ENCODE results near the gene AGPAT3. TPM values are rescaled to one million over a fixed set of nuclear protein-coding genes. Genes with fewer than 3 reads are reported as not detected.

Gene AGPAT3
- total and polyA plus RNA-seq, 3 donors from 2014 or later, result 64.5 to 77.5 (median 69.8) TPM

DNA sequence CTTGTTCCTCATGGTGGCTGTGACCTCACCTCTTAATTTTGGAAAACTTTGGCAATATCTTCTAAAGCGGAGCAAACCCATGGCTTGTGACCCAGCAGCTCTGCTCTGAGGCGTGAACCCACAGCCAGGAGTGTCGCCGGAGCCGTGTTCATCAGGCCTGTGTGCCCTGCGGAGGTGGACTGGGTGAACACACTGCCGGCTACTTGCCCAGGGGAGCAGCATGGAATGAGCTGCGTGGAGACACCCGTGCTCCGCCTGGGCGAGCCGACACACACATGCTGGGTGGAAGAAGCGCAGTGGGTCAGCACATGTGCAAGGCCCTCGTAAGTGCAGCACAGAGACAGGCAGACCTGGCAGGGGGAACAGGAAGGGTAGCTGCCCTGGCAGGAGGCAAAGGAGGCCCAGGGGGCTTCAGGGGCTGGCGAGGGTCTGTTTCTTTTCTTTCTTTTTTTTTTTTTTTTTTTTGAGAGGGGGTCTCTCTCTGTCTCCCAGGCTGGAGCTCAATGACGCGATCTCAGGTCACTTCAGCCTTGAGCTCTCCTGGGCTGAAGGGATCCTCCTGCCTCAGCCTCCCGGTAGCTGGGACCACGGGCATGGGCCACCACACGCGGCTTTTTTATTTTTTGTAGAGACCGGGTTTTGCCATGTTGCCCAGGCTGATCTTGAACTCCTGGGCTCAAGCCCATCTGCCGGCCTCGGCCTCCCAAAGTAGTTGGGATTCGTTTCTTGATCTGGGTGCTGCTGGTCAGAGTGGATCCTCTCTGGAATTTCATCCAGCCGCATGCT lies 41.8 kb downstream of the AGPAT3 start:
- TF ChIP-seq, protein P1, sequence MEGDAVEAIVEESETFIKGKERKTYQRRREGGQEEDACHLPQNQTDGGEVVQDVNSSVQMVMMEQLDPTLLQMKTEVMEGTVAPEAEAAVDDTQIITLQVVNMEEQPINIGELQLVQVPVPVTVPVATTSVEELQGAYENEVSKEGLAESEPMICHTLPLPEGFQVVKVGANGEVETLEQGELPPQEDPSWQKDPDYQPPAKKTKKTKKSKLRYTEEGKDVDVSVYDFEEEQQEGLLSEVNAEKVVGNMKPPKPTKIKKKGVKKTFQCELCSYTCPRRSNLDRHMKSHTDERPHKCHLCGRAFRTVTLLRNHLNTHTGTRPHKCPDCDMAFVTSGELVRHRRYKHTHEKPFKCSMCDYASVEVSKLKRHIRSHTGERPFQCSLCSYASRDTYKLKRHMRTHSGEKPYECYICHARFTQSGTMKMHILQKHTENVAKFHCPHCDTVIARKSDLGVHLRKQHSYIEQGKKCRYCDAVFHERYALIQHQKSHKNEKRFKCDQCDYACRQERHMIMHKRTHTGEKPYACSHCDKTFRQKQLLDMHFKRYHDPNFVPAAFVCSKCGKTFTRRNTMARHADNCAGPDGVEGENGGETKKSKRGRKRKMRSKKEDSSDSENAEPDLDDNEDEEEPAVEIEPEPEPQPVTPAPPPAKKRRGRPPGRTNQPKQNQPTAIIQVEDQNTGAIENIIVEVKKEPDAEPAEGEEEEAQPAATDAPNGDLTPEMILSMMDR (IDR thresholded peaks at IDR 0.05), result no peak
- TF ChIP-seq POLR2A (IDR thresholded peaks at IDR 0.05), result no peak
- H3K9me3 ChIP-seq, result no peaks in the 10 kb centered on the region
- no peaks in the 10 kb centered on the region for H3K27me3 ChIP-seq
- intact Hi-C loops (cut with DNase I; ENCODE audit: low total_unique reads), result no loop called here
- peaks cover 17% of the 10 kb centered on the region for H3K4me1 ChIP-seq
- H3K27ac ChIP-seq, result no peak overlapping the region
- no peak overlapping the region for H3K4me3 ChIP-seq
- DNase-seq, result no peak
- WGBS, 2 donors, result 95 to 97% methylated on average over 26 of the region's 26 CpGs
- no peaks in the 10 kb centered on the region for H3K36me3 ChIP-seq (ENCODE audit: low read depth, missing control alignments)

DNA sequence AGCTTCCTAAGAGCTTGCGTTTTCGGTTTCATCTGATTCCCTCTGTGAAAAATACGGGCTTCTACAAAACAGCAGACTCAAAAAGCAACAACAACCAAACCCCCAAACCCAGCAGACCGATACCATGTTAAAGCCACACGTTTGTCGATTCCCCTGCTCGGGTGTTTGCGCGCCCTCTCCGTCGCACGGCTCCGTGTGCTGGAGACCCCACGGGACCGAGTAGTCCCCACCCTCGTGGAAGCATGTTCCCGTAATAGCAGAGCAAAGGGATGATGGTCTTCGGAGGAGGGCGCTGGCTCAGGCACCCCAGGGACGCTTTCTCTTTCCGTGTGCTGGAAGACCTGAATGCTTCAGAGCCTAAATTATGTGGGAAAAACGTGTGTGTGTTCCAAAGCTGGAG lies 42.7 kb downstream of the AGPAT3 start:
- intact Hi-C loops (cut with DNase I; ENCODE audit: low total_unique reads), result no loop called here
- TF ChIP-seq, protein P1 (IDR thresholded peaks at IDR 0.05), result no peak
- TF ChIP-seq POLR2A (IDR thresholded peaks at IDR 0.05), result no peak
- no peak for DNase-seq
- H3K36me3 ChIP-seq (ENCODE audit: low read depth, missing control alignments), result no peaks in the 10 kb centered on the region
- H3K27me3 ChIP-seq, result no peaks in the 10 kb centered on the region
- peaks cover 17% of the 10 kb centered on the region for H3K4me1 ChIP-seq
- no peaks in the 10 kb centered on the region for H3K9me3 ChIP-seq
- H3K27ac ChIP-seq, result no peak overlapping the region
- H3K4me3 ChIP-seq, result no peak overlapping the region
- 82% methylated on average over 21 to 22 of the region's 22 CpGs for WGBS, 2 donors

DNA sequence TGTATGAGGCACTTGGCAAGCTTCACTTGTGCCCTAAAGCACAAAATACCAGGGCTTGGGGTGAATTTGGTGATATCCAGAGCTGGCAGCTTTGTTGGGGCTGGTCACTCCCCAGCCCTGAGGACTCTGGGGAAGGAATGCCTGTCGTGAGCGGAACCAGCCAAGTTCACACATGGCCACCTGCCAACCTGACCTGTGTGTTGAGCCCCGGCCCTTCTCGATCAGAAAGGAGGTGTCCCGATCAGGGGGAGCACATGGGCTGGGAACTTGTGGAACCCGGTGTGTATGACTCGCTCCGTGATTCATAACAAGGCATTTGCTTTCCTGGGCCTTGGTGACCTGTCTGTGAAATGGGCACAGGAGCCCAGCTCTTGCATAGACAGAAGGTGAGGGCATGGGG lies 43.1 kb downstream of the AGPAT3 start:
- WGBS, 2 donors, result 59 to 85% methylated on average over 7 to 8 of the region's 8 CpGs
- no peak overlapping the region for H3K27ac ChIP-seq
- no peaks in the 10 kb centered on the region for H3K36me3 ChIP-seq (ENCODE audit: low read depth, missing control alignments)
- intact Hi-C loops (cut with DNase I; ENCODE audit: low total_unique reads), result no loop called here
- no peaks in the 10 kb centered on the region for H3K27me3 ChIP-seq
- no peak for DNase-seq
- no peaks in the 10 kb centered on the region for H3K9me3 ChIP-seq
- no peak for TF ChIP-seq POLR2A (IDR thresholded peaks at IDR 0.05)
- TF ChIP-seq, protein P1 (IDR thresholded peaks at IDR 0.05), result no peak
- peaks cover 17% of the 10 kb centered on the region for H3K4me1 ChIP-seq
- H3K4me3 ChIP-seq, result no peak overlapping the region

DNA sequence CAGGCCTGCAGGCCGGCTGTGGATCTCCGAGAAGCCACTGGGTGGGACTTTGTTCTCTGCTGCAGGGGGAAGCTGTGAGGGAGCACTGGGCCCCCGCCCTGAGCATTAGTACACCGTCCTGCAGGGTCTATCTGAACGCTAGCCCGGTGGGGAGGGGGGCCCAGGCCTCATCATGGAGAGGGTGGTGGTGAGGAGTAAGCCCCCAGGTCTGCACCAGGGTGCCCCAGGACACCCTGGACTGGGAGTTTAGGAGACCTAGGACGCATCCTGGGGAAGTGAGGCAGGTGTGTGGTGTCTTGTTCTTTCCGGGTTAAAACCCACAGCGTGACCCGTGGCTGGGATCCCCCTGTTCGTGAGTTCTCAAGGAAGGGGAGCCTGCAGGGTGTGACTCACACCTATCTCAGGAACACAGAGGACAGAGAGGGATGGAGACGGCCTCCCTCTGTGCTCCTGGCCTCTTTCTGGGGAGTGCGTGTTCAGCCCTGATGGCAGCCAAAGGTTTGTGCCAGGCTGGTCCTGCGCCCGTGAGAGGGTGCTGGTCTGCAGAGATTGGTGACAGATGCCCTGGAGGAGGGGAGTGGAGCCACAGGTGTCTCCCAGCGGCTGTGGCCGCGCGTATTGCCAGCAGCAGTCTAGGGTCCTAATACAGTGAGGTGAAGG lies 44.8 kb downstream of the AGPAT3 start:
- Histone ChIP-seq H3K9me3 (no peaks in the 10 kb centered on the region), H3K4me3 (no peak overlapping the region), H3K36me3 (ENCODE audit: low read depth, missing control alignments) (no peaks in the 10 kb centered on the region), H3K27ac (no peak overlapping the region), H3K27me3 (no peaks in the 10 kb centered on the region), H3K4me1 (peaks cover 7% of the 10 kb centered on the region)
- 93 to 98% methylated on average over 6 to 19 of the region's 19 CpGs for WGBS, 2 donors
- intact Hi-C loops (cut with DNase I; ENCODE audit: low total_unique reads), result no loop called here
- TF ChIP-seq, protein P1 (IDR thresholded peaks at IDR 0.05), result no peak
- no peak for TF ChIP-seq POLR2A (IDR thresholded peaks at IDR 0.05)
- no peak for DNase-seq

All from testis (tissue), 3 donors.